GM19395 (cell line): ENCODE data around the gene CARNS1.

ENCODE experiments used
- ATAC-seq: cut with Tn5 transposase; IDR thresholded peaks from one replicate; pipeline ENCODE4 v1.9.1; 2021; ENCODE audit warnings: mild to moderate bottlenecking, moderate library complexity; ENCODE audit not compliant: unreplicated experiment

CARNS1 gene

DNA sequence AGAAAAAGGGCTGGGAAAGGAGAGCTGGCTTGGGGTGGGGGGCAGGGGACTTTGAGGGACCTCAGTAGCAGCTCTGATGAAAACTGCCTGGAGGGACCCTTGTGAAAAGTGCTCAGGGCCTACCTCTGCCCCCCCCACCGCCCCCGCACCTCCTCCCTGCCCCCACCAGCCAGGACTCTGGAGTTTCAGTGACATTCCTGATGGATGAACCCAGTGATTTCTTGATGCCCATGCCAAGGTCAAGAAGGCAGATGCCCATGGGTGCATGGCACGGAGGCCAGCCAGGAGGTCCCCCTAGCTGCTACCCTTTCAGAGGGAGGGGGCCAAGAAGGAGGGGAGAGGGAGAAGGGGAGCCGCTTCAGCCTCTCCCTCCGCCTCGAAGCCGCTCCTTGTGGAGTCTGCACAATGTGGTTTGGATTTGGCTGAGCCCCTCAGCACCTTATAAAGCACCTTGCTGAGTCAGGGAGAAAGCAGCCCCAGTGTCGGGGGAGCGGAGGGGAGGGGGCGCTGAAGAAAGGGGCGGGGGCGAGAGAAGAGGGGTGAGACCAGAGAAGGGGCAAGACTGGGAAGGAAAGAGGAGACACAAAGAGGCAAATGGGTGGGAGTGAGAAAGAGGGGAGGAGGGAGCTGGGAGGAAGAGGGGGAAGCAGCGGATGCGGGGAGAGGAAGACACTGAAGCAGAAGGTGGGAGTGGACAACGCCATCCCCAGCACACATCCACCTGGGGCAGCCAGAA lies 40.0 kb upstream of the CARNS1 start:
- no peak for ATAC-seq

DNA sequence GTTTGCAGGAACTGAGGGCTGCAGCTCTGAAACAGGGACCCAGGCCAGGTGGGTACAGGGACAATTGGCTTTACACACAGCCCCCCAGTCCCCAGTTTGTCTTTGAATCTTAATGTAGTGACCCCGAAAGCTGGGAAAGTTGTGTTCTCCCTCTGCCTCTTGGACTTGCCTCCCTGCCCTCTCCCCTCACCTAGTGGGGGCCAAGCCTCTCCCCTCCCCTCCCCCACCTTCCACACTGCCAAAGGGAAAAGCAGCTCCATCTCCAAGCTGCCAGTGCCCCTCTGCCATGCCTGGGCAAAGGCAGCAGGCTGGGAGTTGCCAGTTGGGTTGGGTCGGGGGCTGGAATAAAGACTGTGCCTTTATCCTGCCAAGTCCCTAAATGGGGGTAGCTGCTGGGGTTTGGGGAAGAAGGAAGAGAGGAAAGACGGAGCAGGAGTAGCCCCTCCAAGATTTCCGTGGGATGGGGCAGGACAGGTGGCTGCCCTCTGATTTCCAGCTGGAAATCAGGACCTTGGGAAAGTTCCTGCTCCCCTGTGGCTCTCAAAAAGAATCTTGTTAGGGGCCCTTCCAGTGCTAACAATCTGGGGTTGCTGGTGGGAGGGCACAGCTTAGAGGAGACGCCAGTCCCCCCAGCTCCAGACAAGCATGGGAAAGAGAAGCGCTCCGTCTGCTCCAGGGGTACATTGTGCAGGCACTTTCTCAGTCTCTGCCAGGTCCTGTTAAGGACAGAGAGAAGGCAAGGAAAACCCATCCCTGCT lies 39.2 kb upstream of the CARNS1 start:
- no peak for ATAC-seq

DNA sequence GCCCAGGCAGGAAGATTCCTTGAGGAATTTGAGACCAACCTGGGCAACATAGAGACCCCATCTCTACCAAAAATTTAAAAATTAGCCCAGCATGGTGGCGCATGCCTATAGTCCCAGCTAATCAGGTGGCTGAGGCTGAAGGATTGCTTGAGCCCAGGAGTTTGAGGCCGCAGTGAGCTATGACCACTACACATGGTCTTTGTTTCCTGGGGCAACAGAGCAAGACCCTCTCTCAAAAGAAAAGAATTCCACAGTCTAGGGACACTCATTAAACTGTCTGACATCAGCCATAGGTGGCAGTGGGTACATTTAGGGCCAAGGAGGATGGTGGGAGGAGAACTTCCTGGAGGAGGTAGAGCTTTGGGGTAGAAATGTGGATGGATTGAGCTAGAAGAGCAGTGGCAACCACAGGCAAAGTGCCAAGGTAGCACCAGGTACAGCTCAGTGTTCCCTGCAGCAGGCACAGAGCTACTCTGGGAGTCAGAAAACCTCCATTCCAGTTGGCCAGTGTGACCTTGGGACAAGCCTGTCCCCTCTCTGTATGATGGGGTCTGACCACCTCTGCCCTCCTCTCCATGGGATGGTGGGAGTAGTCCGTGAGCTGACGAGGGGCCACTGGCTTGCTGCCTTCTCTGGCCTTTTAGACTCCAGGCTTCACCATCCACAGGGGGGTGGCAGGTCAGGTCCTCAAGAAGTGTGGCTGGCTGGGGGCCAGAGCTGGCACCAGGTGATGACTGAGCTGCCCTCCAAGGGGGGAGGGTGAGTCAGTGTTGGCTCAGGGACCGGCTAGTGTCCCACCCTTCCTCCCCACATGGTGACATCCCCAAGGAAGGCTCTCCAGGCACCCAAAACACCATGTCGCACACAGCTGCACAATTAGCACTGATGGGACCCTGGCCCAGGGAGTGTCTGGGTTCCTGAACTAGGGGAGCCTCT lies 38.3 kb upstream of the CARNS1 start:
- ATAC-seq, result no peak

DNA sequence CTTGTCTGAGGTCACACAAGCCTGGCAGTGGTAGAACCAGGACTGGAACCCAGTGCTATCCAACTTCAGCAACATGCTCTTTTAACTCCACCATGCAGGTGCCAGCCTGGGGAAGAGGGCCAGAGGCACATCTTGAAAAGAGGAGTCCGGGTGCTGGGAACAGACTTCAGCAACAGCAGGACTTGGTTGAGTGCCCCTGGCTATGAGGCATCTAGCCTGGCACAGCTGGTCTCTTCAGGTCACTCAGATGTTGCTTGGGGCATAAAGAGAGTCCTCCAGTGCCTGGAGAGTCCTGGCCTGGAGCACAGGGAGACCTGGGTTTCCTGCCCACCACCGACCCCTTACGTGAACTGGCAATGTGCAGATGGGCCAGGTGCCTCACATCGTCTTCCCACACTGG lies 36.9 kb upstream of the CARNS1 start:
- ATAC-seq, result no peak

DNA sequence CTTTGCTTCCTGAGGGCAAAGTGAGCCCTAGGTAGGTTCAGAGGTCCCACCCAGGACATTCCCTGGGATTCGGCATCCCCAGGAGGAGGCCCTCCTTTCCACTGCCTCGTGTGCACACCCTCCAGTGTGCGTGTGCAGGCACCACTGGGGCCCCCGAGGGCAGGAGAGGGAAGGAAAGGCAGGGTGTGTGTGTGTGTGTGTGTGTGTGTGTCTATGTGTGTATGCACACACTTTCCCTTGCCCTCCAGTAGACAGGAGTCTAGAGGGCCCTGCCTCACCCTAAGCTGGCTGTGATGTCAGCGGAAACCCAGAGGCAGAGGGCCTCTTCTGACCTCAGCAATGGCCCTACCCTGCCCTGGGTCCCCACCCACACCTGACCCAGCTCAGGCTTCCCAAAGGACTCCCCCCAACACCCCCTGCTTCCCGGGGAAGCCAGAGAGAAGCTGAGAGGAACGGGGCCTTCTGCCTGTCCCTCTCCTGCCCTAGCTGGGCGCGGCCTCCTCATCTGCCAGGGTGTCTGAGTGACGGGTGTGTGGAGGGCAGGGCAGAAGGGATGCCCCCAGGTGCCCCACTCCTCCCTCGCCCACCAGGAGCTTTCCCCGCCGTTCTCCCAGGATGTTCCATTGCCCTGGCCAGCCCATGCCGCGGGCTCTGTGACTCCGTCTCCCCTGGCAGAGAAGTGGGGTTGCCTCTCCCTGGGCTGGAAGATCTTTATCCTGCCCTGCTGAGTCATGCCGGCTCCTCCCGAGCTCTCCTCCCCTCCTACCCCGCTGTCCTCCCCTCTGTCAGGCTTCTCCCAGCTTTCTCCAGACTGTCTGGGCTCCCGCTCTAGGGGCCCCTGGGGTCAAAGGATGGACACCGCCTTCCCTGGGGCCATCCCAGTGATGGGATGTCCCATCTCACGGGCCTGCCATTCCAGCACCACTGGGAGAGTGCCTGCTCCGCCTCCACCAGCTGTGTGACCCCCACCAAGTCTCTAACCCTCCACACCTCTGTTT lies 36.1 kb upstream of the CARNS1 start:
- no peak for ATAC-seq

DNA sequence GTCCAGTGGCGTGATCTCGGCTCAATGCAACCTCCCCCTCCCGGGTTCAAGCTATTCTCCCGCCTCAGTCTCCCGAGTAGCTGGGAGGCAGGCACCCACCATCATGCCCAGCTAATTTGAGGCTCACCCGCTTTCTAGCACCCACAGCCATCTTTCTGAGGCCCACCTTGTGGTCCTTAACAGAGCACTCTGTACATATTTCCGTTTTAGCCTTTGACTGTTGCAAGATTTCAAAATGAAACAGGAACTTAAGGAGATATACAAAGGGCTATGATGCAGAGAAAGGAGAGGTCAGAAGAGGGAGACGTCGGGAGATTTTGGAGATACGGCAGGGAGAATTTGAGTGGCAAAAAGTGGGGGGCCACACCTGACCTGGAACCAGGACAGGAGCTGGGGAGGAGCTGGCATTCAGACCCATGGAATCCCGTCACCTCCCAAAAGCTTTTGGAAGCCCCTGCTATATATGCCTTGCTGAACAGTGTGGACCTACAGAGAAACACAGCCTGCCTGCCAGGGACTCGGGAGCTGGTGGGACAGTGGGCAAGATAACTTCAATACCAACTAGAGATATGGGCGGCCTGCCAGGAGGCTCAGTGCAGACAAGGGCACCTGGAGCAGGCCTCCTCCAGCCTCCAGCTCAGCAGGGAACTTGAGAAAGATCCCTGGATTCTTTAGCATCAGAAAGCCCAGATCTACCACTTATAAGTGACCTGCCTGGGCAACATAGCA lies 34.1 kb upstream of the CARNS1 start:
- no peak for ATAC-seq

DNA sequence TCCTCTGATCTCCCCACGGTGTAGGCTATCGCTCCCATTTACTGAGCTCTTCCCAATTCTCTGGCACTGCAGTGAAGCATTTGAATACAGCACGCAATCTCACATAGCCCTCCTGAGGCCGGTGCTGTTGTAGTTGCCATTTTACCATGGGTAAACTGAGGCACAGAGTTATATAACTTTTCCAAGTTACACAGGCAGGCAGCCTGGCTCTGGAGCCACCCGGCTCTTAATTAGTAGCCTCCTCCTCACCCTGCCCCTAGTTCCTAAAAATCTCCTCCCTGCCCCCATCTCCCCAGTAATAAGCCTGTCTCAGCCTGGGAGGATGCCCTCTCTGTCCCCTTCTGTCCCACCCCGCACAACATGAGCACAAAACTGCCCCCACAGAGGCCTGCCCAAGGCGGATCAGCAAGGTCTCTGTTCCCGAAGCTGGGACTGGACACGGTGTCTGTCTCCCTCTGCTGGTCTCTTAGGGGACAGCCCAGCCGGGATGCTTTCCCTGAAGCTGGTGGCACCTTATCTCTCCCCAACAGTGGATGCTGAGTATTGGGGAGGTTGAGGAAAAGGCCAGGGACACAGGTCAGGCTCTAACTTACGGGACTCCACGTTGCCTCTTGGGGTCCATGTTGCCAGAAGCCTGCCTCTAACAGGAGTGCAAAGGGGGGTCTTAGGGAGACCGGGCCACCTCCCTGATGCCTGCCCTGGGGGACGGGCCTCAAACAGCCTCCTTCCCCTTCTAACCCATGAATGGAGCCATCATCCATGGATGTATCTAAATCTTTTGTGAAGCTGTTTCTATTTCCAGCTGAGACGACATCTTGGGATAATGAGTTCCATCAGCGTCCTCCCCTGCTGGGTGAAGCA lies 33.0 kb upstream of the CARNS1 start:
- ATAC-seq, result peak; percentile 59

DNA sequence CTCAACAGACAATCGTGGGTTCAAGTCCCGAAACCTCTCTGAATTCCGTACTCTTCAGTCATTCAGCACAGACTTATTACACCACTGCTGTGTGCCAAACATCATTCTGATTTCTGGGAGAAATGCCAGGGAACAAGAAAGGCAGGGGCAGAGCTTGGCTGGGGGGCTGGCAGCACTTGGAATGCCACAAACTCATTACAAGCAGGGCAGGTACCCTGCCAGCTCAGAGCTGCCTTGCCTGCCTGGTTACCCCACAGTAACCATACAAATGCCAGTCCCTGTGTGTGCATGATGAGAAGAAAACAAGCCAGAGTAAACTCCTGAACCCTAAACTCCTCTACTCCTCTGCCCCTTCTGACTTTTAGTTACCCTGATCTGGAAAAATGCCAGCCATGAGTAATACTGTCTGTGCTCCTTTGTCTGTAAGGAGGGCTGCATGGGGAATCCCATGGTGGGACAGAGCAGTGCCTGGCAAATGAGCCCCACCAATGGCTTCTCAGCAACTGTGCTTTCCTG lies 30.6 kb upstream of the CARNS1 start:
- no peak for ATAC-seq

DNA sequence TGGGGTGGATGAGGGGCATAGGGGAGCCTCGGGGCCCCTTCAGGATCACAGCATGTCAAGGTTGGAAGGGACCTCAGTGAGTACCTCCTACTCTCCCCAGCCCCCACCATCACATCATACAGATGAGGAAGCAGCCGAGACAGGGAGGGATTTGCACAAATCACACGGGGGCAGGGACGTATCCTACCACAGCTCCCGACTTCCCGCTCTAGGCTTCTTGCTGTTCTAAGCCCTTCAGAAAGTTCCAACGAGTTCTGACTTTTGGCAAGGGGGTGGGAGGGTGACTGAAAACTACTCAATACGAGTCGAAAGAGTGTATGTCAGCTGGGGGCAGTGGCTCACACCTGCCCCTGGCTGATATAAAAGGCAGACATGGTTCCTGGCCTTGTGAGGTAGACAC lies 28.4 kb upstream of the CARNS1 start:
- ATAC-seq, result no peak

DNA sequence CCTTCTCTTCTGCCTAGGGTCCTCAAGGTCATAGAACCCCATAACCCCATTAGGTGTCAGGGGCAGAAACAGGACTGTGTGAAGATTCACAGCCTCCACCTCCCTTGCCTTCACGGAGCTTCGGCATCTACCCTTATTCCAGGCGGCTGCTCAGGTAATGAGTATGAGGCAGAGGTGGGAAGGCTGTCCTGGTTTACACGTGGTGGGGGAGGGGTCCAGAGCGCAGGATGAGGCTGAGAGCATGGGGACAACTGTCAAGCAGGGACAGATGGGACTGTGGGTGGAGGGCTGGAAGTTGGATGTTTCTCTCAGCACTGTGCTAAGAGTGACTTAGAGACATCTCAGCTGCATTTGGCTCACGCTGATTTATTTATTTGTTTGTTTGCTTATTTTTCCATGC lies 28.0 kb upstream of the CARNS1 start:
- ATAC-seq, result no peak

DNA sequence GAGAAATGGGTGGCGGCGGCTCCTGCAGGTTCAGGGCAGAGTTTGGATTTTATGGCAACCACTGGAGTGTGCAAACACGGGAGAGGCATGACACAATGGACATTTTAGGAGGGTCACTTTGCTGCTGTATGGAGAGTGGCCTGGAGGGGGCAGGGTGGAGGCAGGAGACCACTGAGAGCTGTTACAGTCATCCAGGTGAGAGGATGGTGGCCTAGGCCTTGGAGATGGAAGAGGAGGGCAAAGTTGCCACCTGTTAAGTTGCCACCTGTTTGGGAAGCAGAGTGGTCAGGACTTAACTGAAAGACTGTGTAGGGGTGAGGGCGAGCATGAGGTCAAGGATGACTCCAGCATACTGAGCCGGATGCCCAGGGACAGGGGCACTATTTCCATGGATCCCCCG lies 26.0 kb upstream of the CARNS1 start:
- ATAC-seq, result no peak

DNA sequence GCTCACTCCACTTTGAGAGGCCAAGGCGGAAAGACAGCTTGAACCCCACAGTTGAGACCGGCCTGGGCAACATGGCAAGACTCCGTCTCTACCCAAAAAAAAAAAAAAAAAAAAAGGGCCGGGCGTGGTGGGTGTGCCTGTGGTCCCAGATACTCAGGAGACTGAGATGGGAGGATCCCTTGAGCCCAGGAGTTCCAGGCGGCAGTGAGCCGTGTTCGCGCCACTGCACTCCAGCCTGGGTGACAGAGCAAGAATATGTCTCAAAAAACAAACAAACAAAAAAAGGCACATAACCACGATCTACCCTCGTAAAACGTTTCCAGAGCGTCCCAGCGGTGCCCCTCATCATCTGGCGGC lies 24.6 kb upstream of the CARNS1 start:
- no peak for ATAC-seq

DNA sequence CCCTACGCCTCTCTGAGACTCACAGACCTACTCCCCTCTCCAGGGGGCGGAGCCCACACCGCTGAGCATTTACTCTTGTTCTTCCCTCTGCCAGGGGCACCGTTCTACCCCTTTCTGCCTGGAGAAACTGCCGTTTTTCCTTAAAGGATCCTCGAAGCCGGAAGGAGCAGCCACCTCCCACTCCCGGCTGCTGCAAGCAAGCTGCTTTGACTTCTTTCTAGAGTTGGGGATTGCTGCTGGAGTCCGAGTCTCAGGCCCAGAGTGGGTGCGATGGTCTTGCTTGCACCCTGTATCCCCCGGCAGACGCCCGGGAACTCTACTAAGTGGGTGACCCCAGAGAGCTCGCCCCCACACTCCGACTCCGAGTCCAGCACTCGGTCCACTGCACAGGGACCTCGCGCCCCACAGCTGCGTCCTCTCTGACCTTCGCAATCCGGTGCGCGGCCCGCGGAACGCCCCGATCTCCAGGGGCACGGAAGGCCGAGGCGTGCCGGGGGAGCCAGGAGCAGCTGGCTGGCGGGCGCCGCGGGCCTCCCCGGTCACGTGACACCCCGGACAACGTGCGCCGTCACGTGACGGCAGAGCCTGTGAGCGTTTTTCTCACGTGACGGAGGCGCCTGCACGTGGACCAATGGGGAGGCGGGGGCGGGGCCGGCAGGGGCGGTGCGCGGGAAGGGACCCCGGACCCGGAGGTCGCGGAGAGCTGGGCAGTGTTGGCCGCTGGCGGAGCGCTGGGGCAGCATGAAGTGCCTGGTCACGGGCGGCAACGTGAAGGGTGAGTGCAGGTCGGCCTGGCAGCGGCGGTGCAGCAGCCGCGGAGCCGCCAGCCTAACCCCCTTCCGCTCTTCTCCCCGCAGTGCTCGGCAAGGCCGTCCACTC lies 23.9 kb upstream of the CARNS1 start, which contains the start of gene RAD9A:
RAD9A (plus strand) TSS at position 683 of the 879 bp plus-strand sequence; CDS start at position 742, 59 bp downstream.
- ATAC-seq, result peak; percentile 57

DNA sequence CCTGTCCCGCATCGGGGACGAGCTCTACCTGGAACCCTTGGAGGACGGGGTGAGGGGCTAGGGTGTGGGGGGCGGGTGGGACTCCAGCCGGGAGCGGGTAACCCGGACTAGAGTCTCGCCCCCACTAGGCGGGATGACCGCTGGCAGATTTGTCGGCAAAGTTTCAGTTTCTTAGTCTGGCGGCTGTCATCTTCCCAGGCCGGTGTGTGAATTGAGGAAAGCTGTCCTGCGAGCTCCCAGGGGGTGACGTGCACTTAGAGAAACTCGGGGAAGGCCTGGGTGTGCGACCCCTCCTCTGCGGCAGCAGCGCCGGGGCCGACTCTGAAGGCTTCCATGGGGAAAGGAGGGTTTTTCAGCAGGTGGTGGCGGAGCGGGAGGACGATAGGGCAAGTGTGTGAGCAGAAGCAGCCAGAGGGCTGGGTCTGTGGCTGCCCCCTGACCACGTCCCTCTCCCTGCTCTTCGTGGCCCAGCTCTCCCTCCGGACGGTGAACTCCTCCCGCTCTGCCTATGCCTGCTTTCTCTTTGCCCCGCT lies 23.2 kb upstream of the CARNS1 start:
- ATAC-seq, result peak; percentile 5

DNA sequence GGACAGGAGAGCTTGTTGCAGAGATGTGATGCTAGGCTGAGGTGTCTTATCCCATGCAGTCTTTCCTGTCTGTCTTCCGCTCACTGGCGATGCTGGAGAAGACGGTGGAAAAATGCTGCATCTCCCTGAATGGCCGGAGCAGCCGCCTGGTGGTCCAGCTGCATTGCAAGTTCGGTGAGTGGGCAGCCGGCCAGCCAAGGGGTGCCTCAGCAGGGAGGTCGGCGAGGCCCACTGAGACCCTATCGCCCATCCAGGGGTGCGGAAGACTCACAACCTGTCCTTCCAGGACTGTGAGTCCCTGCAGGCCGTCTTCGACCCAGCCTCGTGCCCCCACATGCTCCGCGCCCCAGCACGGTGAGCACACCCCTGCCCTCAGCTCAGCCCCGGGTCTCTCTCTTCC lies 22.0 kb upstream of the CARNS1 start:
- ATAC-seq, result no peak

DNA sequence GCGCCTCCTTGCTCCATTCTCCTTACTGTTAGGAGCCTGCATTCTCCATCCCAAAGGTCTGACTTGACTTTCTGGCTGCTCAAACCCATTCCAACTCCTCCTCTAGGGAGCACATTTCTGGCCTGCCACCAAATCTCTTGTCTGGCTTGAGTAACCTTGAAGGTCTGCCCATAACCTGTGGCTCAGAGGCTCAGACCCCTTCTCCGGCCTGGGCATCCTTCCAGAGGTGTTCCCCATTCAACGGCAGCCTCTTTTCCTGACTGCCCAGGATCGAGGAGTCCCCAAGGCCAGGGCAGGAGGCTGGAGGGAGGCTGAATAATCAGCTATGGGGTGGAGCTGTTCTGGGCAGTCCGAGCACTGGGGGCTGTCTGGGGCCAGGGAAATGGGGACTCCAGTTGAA lies 21.5 kb upstream of the CARNS1 start:
- ATAC-seq, result no peak
